ENCODE data around the gene ZEB2. TPM values are rescaled to one million over a fixed set of nuclear protein-coding genes. Genes with fewer than 3 reads are reported as not detected.

ZEB2 gene
- total RNA-seq, 2 experiments from 2014 or later = 19.4 to 20.6 TPM

DNA sequence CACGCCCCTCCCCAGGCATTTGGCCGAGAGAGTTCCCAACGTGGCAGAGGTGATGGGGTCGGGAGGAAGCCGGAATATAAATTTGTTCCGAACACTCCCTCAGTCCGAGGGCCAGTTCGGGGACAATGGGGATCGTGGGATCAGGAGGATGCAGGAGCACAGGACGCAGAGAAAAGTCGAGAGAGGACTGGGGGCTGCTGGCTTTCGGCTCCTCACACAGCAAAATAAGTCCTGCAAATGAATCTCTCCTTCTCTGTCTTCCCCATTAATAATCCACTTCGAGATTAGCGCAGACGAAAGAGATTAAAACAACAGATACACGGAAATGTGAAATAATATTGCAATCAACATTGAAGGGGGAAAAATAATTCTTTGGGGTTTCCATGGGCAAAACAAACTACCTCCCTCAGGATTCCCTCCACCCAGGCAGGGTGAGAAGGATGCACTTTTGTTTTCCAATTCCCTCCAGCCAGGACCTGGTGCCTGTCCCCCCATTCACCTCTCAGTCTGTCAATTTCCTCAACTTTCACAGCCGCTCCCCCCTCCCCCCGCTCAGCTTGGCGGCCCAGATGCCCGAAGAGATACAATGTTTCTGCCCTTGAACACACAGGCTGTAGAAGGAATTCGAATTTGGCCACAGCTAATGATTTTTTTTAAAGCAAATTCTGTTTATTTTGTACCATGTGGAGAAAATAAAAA, 3.1 kb upstream of the ZEB2 start:
- peaks cover 21% of the 10 kb centered on the region for H3K4me1 Mint-ChIP-seq
- H3K27ac Mint-ChIP-seq = no peak overlapping the region
- no peak for DNase-seq
- POLR2A ChIA-PET = no interaction called here
- CTCF ChIA-PET = interaction anchor here (0.9 kb wide), 1 partner anchor 128 kb away, joined by 3 read pairs; no protein-coding TSS in a partner anchor
- H3K9me3 Mint-ChIP-seq = no peaks in the 10 kb centered on the region
- no peaks in the 10 kb centered on the region for H3K36me3 Mint-ChIP-seq (ENCODE audit: low read depth)
- H3K27me3 Mint-ChIP-seq = peaks cover 60% of the 10 kb centered on the region
- peak overlapping the region; percentile 74 for H3K4me3 Mint-ChIP-seq

DNA sequence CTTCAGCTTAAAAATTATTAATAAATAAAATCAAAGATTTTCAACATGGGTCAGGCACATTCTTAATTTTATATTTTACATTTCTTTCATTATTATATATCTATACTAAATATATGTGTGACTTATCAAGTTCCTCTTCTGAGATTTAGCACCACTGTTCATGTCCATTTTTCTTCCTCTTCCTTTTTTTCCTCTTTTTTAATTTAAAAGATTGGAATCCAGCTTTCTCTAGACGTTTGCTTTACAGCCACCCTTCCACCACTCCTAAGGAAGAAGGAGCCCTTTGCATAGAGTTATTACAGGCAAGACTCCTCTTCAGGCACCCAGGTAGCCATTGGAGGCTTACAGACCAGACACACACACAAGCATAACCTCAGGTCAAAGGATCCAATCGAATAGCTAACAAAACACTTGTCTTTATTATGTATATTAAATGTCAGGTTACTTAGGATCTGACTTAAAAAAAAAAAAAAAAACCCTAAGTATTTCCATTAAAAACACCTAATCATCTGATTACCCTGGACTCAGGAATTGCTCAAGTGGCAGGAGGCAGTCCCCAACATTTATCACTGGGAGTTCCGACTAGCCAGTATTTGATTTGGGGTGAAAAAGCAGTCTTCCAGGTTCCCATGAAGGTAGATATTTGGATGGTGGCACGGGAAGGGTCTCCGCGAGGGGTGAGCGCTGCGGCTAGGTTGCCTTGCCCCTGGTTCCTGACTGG, 2.4 kb upstream of the ZEB2 start:
- H3K27ac Mint-ChIP-seq = no peak overlapping the region
- peaks cover 21% of the 10 kb centered on the region for H3K4me1 Mint-ChIP-seq
- no peak for DNase-seq
- POLR2A ChIA-PET = interaction anchor here (1.2 kb wide), 1 partner anchor 8 kb away, joined by 4 read pairs; no protein-coding TSS in a partner anchor
- CTCF ChIA-PET = interaction anchor here (1.8 kb wide), 1 partner anchor 280 kb away, joined by 3 read pairs; no protein-coding TSS in a partner anchor
- no peaks in the 10 kb centered on the region for H3K9me3 Mint-ChIP-seq
- H3K36me3 Mint-ChIP-seq (ENCODE audit: low read depth) = no peaks in the 10 kb centered on the region
- H3K4me3 Mint-ChIP-seq = peak overlapping the region; percentile 74
- peaks cover 53% of the 10 kb centered on the region for H3K27me3 Mint-ChIP-seq

- DNase-seq = no peak
- H3K4me1 Mint-ChIP-seq = peaks cover 21% of the 10 kb centered on the region
- ChIA-PET POLR2A (interaction anchor here (1.2 kb wide), 2 partner anchors 8 to 21 kb away, joined by 3 to 4 read pairs; no protein-coding TSS in a partner anchor), CTCF (interaction anchor here (0.6 to 1.8 kb wide), 2 partner anchors 280 to 1461 kb away, joined by 3 read pairs; no protein-coding TSS in a partner anchor)
- H3K27ac Mint-ChIP-seq = no peak overlapping the region
- H3K9me3 Mint-ChIP-seq = no peaks in the 10 kb centered on the region
- H3K36me3 Mint-ChIP-seq (ENCODE audit: low read depth) = peaks cover 3% of the 10 kb centered on the region
- peaks cover 49% of the 10 kb centered on the region for H3K27me3 Mint-ChIP-seq
- no peak overlapping the region for H3K4me3 Mint-ChIP-seq
These were observed 1.8 kb upstream of the ZEB2 start for GRCh38 chr2:144521686-144522085.

- ChIA-PET CTCF (interaction anchor here (0.6 to 1.8 kb wide), 2 partner anchors 279 to 1460 kb away, joined by 3 read pairs; no protein-coding TSS in a partner anchor), POLR2A (interaction anchor here (1.2 kb wide), 2 partner anchors 9 to 20 kb away, joined by 3 to 4 read pairs; no protein-coding TSS in a partner anchor)
- Mint-ChIP-seq H3K9me3 (no peaks in the 10 kb centered on the region), H3K27me3 (peaks cover 43% of the 10 kb centered on the region), H3K4me1 (peaks cover 21% of the 10 kb centered on the region), H3K36me3 (ENCODE audit: low read depth) (peaks cover 3% of the 10 kb centered on the region), H3K27ac (no peak overlapping the region), H3K4me3 (no peak overlapping the region)
- no peak for DNase-seq
These were observed 1.0 kb upstream of the ZEB2 start for GRCh38 chr2:144520756-144521487.

DNA sequence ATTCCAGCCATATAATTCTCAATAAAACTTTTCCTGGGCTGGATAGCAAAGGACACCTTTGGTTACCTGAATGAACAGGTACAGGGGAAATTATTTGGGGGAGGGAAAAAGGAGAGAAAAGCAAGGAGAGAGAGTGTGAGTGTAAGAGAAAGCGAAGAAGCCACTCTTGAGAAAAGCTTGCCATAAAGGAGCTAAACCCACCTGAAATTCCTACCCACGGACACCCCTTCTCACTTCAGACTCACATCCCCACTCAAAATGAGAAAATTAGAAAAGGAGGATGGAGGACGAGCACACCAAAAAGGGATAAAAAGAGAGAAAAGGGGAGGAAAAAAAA, 354 bp downstream of the ZEB2 start:
- Mint-ChIP-seq H3K36me3 (ENCODE audit: low read depth) (peaks cover 10% of the 10 kb centered on the region), H3K27me3 (peaks cover 41% of the 10 kb centered on the region), H3K9me3 (no peaks in the 10 kb centered on the region), H3K4me3 (no peak overlapping the region), H3K4me1 (peaks cover 26% of the 10 kb centered on the region), H3K27ac (no peak overlapping the region)
- DNase-seq = no peak
- CTCF ChIA-PET = no interaction called here
- POLR2A ChIA-PET = interaction anchor here (1.1 to 1.7 kb wide), 3 partner anchors 9 to 189 kb away, joined by 3 to 7 read pairs (median 5); no protein-coding TSS in a partner anchor

DNA sequence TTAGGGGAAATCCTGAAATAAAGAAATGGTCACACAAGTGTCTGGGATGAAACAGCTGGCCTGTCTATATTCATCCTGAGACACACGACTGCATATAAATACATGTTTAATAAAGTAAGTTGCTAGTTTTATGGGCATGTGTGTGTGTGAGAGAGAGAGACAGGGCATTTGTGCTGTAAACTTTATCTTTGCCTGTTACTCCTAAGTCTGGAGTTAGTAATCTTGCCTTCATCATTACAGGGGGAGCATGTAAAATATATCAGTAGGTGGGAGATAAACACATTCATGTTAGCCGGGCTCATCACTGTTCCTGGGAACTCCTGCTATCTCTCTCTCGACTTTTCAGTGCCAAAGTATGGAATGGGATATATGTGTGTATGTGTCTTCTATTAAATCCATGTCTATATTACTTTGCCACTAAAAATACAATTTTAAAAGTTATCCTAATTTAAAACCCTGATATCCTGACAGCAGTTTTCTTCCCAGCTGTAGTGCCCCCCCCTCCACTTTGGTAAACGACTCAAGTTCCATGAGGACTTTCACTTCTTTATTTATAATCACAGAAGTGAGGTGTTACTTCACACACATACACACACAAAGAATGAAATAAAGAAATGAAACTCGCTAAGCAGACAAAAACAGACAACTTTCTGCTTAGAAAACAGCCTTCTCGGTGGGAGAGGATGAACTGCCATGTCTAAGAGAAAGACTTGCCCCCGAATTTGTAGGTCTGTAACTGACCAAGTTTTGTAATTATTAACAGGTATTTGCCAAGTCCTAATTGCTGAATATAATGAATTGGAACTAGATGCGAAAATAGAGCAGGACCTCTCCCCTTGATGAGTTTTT, 947 bp downstream of the ZEB2 start:
- H3K9me3 Mint-ChIP-seq = no peaks in the 10 kb centered on the region
- peaks cover 46% of the 10 kb centered on the region for H3K27me3 Mint-ChIP-seq
- H3K4me3 Mint-ChIP-seq = no peak overlapping the region
- DNase-seq = no peak
- no peak overlapping the region for H3K27ac Mint-ChIP-seq
- peaks cover 15% of the 10 kb centered on the region for H3K36me3 Mint-ChIP-seq (ENCODE audit: low read depth)
- ChIA-PET CTCF (no interaction called here), POLR2A (interaction anchor here (0.7 to 1.7 kb wide), 5 partner anchors 8 to 335 kb away, joined by 3 to 7 read pairs (median 3); no protein-coding TSS in a partner anchor)
- H3K4me1 Mint-ChIP-seq = peaks cover 30% of the 10 kb centered on the region

GRCh38 chr2:144517866-144518747, 1.8 kb downstream of the ZEB2 start:
- ChIA-PET POLR2A (interaction anchor here (0.6 to 1.7 kb wide), 7 partner anchors 8 to 1826 kb away, joined by 3 to 7 read pairs (median 3); no protein-coding TSS in a partner anchor), CTCF (interaction anchor here (1.0 kb wide), 1 partner anchor 10 kb away, joined by 3 read pairs; no protein-coding TSS in a partner anchor)

DNA sequence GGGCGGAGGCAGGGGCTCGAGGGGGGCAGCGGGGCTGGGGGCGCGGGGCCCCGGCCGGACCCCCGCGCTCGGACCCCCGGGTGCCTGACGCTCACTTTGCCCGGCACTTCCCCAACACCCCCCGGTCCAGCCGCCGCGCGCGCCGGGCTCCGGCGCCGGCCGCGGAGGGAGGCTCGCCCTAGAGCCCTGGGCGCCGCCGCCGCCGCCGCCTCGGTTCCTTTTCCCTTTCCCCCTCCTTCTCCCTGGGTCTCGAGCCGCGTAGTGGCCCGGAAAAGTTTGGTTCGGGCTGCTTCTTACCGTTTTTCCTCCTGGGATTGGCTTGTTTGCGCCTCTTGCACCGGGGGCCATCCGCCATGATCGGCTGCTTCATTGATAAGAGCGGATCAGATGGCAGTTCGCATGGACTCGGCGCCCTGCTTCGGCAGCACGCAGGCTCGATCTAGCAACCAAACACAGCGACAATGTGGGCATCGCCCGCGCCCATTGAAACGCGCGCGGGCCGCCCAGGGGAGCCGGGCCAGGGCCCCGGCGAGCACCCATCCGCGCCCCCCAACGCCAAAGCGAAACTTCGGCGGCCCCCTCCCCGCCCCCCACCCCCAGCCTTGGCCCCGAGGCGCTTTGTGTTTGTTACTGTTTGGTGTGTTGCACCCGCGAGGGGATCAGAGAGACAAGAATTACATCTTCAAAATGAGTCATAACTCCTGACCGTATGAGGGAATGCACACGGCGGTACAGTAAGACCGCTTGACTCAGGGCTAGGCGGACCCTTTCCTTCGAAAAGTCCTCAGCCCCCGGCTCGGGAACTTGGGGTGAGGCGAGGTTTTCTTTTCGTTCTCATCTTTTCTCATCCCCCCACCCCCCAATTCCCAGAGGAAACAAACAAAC, 2.7 kb downstream of the ZEB2 start:
- H3K27ac Mint-ChIP-seq = peak overlapping the region; percentile 98
- no peak overlapping the region for H3K4me3 Mint-ChIP-seq
- ChIA-PET POLR2A (no interaction called here), CTCF (interaction anchor here (1.0 kb wide), 1 partner anchor 9 kb away, joined by 3 read pairs; no protein-coding TSS in a partner anchor)
- DNase-seq = peak; percentile 67
- peaks cover 17% of the 10 kb centered on the region for H3K4me1 Mint-ChIP-seq
- H3K36me3 Mint-ChIP-seq (ENCODE audit: low read depth) = peaks cover 21% of the 10 kb centered on the region
- peaks cover 43% of the 10 kb centered on the region for H3K27me3 Mint-ChIP-seq
- H3K9me3 Mint-ChIP-seq = no peaks in the 10 kb centered on the region

More at GRCh38 chr2:144517866-144518747, 1.8 kb downstream of the ZEB2 start:
- Mint-ChIP-seq H3K9me3 (no peaks in the 10 kb centered on the region), H3K4me3 (no peak overlapping the region), H3K4me1 (peaks cover 25% of the 10 kb centered on the region), H3K27me3 (peaks cover 47% of the 10 kb centered on the region), H3K27ac (peak overlapping the region; percentile 78), H3K36me3 (ENCODE audit: low read depth) (peaks cover 17% of the 10 kb centered on the region)
- no peak for DNase-seq

DNA sequence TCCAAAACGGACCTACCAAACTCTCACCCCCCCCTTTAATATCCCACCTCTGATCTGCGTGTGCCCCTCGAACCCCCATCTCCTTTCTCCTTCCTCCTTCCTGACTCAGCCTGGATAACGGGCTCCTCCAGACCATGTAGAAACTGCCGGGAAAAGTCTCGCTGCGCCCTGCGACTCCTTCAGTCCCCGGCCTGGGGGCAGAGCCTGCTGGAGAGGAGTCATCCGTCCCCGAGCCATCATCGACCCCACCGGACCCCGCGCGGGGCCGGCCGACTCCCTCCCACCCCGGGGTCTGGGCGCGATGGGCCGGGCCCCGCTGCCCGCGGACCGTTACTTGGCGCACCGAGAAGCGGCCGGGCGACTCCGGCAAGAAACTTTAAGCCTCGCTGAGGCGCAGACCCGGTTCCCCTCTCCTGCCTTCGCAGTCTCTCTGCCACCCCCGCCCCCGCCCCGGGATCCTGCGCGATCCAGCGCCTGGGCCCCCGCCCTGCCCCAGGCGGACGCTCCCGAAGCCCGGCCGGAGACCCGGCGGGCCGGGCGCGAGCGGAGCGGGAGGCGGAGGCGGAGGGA, 3.4 kb downstream of the ZEB2 start:
- Mint-ChIP-seq H3K9me3 (no peaks in the 10 kb centered on the region), H3K4me1 (peaks cover 21% of the 10 kb centered on the region), H3K27me3 (peaks cover 43% of the 10 kb centered on the region), H3K36me3 (ENCODE audit: low read depth) (peaks cover 22% of the 10 kb centered on the region), H3K27ac (peak overlapping the region; percentile 66), H3K4me3 (peak overlapping the region; percentile 81)
- ChIA-PET CTCF (no interaction called here), POLR2A (interaction anchor here (1.0 to 1.6 kb wide), 3 partner anchors 19 to 177 kb away, joined by 3 to 4 read pairs (median 3); no protein-coding TSS in a partner anchor)
- peak; percentile 30 for DNase-seq

DNA sequence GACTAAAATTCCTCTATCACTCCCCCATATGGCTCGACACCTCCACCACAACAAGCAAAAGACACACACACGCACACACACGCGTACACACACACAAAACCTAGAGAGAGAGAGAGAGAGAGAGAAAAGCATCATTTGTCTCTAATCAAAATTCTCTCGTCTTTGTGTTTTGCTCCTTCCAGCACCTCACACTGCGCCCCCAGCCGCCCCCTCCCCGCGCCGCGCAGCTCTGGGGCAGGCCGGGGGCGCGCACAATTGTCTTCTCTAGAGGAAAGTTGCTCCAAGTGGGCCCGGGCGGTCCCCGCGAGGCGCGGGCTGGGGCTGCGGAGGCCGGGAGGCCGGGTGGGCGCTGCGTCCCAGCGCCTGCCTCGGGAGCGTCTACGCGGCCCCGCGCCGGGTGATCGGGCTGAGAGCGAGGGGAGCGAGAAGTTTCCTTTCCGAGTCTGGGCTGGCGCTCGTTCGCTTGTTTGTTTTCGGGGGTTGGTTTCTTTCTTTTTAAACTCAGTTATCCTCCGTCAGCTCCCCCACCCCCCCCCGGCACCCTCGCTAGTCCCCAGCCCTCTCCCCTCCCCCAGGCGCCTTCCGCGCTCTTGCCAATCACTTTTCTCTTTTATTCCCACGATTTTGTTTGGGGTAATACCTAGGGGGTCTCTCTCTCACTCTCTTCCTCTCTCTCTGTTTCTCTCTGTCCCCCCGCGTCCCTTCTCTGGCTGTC, 4.1 kb downstream of the ZEB2 start:
- Mint-ChIP-seq H3K36me3 (ENCODE audit: low read depth) (peaks cover 22% of the 10 kb centered on the region), H3K9me3 (no peaks in the 10 kb centered on the region), H3K4me3 (peak overlapping the region; percentile 81), H3K27me3 (peaks cover 38% of the 10 kb centered on the region), H3K27ac (peak overlapping the region; percentile 66), H3K4me1 (peaks cover 27% of the 10 kb centered on the region)
- peak; percentile 50 for DNase-seq
- ChIA-PET CTCF (no interaction called here), POLR2A (interaction anchor here (0.6 to 1.6 kb wide), 5 partner anchors 18 to 185 kb away, joined by 3 to 6 read pairs (median 3); no protein-coding TSS in a partner anchor)

All from activated CD4-positive, alpha-beta memory T cell treated with anti-CD3 and anti-CD28 coated beads, Interleukin-2, amount 10 ng/mL, durations not matched to agents 7 days and 5 days (primary cell).